Right lobe of liver (tissue), 6 donors: Measurements from ENCODE around the gene TBCD. TPM values are rescaled to one million over a fixed set of nuclear protein-coding genes. Genes with fewer than 3 reads are reported as not detected.

Experiments
- ATAC-seq, 4 donors: fragments of 200-7000 bp; cut with Tn5 transposase; one replicate each; pipeline ENCODE4 v1.9.1; 2020; ENCODE audit warnings: mild to moderate bottlenecking in 4 of 4, moderate library complexity in 4 of 4
- DNase-seq, 3 donors: peaks; one replicate each; pipeline ENCODE4 v3.0.0-alpha.2; 2020
- H3K27ac ChIP-seq, 3 donors: fragments of 200-600 bp; one replicate each; pipeline ENCODE4 v1.8.0; 2022
- H3K27me3 ChIP-seq, 2 donors: fragments of 200-600 bp; one replicate each; pipeline ENCODE4 v1.8.0; 2022
- H3K36me3 ChIP-seq, 4 donors: fragments of 200-600 bp; sonication (generic) in 1 of 4; one replicate each; pipeline versions ENCODE4 v1.5.1 to v1.8.0; 2017 to 2022; ENCODE audit warnings: control low read depth in 1 of 4
- H3K4me1 ChIP-seq, 4 donors: fragments of 200-600 bp; sonication (generic) in 1 of 4; one replicate each; pipeline versions ENCODE4 v1.5.1 to v1.8.0; 2017 to 2022; ENCODE audit warnings: control low read depth in 1 of 4
- H3K4me3 ChIP-seq, 3 donors: fragments of 200-600 bp; one replicate each; pipeline ENCODE4 v1.8.0; 2022
- H3K9me3 ChIP-seq, 4 donors: fragments of 200-600 bp; sonication (generic) in 1 of 4; one replicate each; pipeline versions ENCODE4 v1.5.1 to v1.8.0; 2017 to 2022; ENCODE audit warnings: control low read depth in 1 of 4
- POLR2A ChIP-seq: fragments of 450-650 bp; IDR thresholded peaks from one replicate; pipeline ENCODE4 v1.6.1; 2017; ENCODE audit warnings: antibody characterized with exemption, mild to moderate bottlenecking
- WGBS: methylation state at CpG from one replicate; pipeline ENCODE4 v1.1.6; 2018; ENCODE audit warnings: low coverage, low lambda C conversion rate; ENCODE audit not compliant: insufficient coverage; ENCODE audit errors: missing lambda C conversion rate; 5-methylcytosine and 5-hydroxymethylcytosine counted together
- intact Hi-C, 2 donors: fragments of 100-400 bp; cut with DNase I; formaldehyde crosslinking; loops; one replicate each; pipeline versions ENCODE4 v1.11.2 to v1.14.1; 2022
- total RNA-seq, 6 experiments: library from RNA; depleted of rRNA in 2 of 6; stranded (reverse); fragments of >200 nt in 2 of 6; fragmentation: NEBNext Ultra II Directional in 3 of 6; extraction: Animal tissue kit (Norgen Biotek cat#: 25700) in 3 of 6; gene quantifications; one replicate each; pipeline versions ENCODE4 v1.1.0 to v1.2.4, GENCODE V29; 2016 to 2023
- TF ChIP-seq, protein P1 (sequence below), 4 donors: fragments of 200-600 bp in 3 of 4; fragments of 450-650 bp in 1 of 4; IDR thresholded peaks; one replicate each; pipeline versions ENCODE4 v1.5.1 to v1.8.0; 2016 to 2022; ENCODE audit warnings: antibody characterized with exemption in 4 of 4, mild to moderate bottlenecking in 2 of 4
- donor health status: DM: no; HTN: yes; CAD: no.
- donor health status: DM: no; HTN: no; CAD: no.
- donor health status: DM: no; HTN: no; CAD: no.
- donor health status: DM: no; HTN: yes; CAD: no.
- donor health status: DM: no; HTN: yes; CAD: no.

TBCD gene
- total RNA-seq, 6 experiments from 2014 or later: 28.0 to 55.7 (median 41.3) TPM

DNA sequence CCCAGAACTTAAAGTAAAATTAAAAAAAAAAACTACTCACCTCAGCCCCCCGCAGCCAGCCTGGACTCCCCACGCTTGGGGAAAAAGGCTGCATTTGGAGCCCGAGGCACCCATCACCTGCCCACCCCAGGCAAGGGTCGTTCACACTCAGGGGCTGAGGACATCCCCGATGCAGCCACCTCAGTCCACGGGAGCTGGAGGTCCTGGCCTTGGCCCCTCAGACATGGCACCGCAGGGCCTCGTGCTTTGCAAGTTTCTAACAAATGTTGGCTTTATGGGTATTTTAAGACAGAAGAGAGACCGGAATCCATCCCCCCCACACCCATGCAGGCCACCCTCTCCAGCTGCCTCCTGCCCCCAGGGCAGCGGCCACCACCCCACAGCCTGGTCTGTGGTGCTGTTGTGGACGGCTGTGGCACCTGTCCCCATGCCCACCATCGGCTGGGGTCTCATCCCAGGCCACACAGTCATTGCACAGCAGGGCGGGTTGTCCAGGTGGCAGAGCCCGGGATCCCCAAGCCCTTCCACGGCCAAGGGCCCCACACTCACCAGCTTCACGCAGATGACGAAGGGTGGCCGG is 204.4 kb downstream of the TBCD start:
- H3K36me3 ChIP-seq: no peaks in the 10 kb centered on the region
- DNase-seq (peak; percentile 7 to 41 (median 32)), ATAC-seq (no peak)
- H3K27me3 ChIP-seq: no peaks in the 10 kb centered on the region
- no peaks in the 10 kb centered on the region for H3K4me1 ChIP-seq
- intact Hi-C loops: no loop called here
- no peaks in the 10 kb centered on the region for H3K9me3 ChIP-seq
- H3K4me3 ChIP-seq: no peak overlapping the region
- WGBS: 73% methylated on average over 3 of the region's 18 CpGs
- H3K27ac ChIP-seq: no peak overlapping the region
- TF ChIP-seq, protein P1, sequence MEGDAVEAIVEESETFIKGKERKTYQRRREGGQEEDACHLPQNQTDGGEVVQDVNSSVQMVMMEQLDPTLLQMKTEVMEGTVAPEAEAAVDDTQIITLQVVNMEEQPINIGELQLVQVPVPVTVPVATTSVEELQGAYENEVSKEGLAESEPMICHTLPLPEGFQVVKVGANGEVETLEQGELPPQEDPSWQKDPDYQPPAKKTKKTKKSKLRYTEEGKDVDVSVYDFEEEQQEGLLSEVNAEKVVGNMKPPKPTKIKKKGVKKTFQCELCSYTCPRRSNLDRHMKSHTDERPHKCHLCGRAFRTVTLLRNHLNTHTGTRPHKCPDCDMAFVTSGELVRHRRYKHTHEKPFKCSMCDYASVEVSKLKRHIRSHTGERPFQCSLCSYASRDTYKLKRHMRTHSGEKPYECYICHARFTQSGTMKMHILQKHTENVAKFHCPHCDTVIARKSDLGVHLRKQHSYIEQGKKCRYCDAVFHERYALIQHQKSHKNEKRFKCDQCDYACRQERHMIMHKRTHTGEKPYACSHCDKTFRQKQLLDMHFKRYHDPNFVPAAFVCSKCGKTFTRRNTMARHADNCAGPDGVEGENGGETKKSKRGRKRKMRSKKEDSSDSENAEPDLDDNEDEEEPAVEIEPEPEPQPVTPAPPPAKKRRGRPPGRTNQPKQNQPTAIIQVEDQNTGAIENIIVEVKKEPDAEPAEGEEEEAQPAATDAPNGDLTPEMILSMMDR (IDR thresholded peaks at IDR 0.05): no peak
- TF ChIP-seq POLR2A: no peak

DNA sequence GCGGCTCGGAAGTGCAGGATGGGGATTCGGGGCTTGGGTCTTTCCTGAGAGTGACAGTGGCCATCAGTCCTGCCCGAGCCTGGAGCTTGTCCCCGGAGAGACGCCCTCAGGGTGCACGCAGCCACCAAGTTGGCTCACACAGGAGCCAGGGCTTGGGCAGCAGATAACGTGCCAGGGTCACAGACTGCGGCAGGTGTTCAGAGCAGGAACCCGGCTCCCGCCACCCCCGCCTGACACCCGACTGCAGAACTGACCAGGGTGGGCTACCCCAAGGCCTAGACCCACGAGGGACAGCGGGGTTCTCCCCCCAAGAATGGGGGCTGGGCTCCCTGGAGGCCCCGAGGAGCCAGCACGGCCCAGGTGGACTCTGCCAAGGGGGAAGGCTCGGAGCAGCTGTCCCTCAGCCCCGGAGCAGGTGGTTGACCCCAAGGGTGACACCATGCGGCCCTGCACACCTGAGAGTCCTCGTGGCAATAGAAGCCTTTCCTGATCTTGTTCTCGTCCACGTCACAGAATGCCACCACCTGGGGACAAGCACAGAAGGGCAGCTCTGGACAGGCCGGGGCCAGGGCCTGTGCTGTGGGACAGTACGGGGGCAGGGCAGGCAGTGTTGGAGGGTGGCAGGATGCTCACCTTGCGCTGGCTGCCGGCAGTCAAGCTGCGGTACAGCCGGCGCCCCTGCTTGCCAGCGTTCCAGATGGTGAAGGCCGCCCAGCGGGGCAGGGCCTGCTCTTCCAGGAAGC is 205.0 kb downstream of the TBCD start:
- no peaks in the 10 kb centered on the region for H3K27me3 ChIP-seq
- TF ChIP-seq, protein P1 (IDR thresholded peaks at IDR 0.05): no peak
- TF ChIP-seq POLR2A: no peak
- ATAC-seq (peak in 2 of 4 donors; percentile 7 to 20), DNase-seq (peak; percentile 18 to 44 (median 40))
- H3K4me3 ChIP-seq: no peak overlapping the region
- no peaks in the 10 kb centered on the region for H3K9me3 ChIP-seq
- H3K36me3 ChIP-seq: no peaks in the 10 kb centered on the region
- intact Hi-C loops: no loop called here
- no peaks in the 10 kb centered on the region for H3K4me1 ChIP-seq
- H3K27ac ChIP-seq: no peak overlapping the region
- WGBS: no CpG with 5 or more reads among the region's 33 CpGs

DNA sequence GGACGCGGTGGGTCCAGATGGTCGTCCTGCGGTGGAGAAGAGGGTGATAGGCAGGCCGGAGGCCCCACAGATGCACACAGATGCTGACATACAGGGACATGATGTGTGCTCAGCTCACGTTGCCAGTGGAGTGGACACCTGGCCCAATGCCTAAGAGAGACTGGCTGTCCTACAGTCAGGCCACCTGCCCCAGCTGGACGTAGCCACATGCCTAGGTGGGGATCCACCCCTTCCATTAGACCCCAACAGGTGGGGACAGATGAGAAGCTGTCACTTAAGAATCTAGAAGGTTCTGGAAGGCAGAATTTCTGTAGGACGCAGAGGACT is 205.6 kb downstream of the TBCD start:
- Histone ChIP-seq H3K4me1 (no peaks in the 10 kb centered on the region), H3K9me3 (no peaks in the 10 kb centered on the region), H3K27me3 (no peaks in the 10 kb centered on the region), H3K36me3 (no peaks in the 10 kb centered on the region), H3K27ac (no peak overlapping the region), H3K4me3 (no peak overlapping the region)
- DNase-seq (no peak), ATAC-seq (no peak)
- WGBS: 80% methylated on average over 2 of the region's 8 CpGs
- intact Hi-C loops: no loop called here
- TF ChIP-seq POLR2A: no peak
- TF ChIP-seq, protein P1 (IDR thresholded peaks at IDR 0.05): no peak

DNA sequence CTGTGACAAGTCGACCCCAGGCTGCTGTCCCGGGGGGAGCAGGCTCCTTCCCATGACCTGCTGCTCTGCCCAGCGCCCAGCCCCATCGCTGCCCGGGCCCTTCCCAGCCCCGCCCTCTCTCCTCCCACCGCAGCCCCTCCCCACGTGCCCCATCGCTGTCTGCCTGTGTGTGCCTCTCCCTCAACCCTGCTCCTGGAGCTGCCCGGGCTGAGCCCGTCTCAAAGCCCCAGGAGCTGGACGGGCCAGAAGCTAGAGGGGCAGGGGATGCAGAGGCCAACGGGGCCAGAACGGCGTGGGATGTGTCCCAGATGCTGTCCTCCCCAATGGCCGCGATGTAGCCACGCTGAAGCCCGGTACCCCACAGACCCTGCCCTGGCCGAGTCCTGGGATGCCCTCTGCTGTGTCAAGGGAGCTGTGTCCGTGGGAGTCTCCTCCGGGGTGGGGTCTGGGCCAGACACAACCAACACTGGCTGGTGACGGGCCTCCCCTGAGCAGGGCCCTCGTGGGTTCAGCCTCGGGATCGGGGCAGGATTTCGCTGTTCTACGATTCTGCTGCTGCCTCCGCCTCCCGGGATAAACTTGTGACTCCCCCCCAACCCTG is 206.2 kb downstream of the TBCD start:
- Histone ChIP-seq H3K27me3 (no peaks in the 10 kb centered on the region), H3K36me3 (no peaks in the 10 kb centered on the region), H3K27ac (no peak overlapping the region), H3K4me1 (no peaks in the 10 kb centered on the region), H3K9me3 (no peaks in the 10 kb centered on the region), H3K4me3 (no peak overlapping the region)
- TF ChIP-seq, protein P1 (IDR thresholded peaks at IDR 0.05): no peak
- no peak for TF ChIP-seq POLR2A
- 87% methylated on average over 5 of the region's 30 CpGs for WGBS
- peak in 1 of 4 donors; percentile 4 for ATAC-seq
- DNase-seq: peak; percentile 17 to 53 (median 43)
- intact Hi-C loops: no loop called here
